ENCODE measurements around the gene NSF.
"Not testable (repeated sequence)": the region's sequence is repeated elsewhere in the genome, so short reads cannot be mapped to it uniquely, and the experiment has no call there.

Gene NSF

DNA sequence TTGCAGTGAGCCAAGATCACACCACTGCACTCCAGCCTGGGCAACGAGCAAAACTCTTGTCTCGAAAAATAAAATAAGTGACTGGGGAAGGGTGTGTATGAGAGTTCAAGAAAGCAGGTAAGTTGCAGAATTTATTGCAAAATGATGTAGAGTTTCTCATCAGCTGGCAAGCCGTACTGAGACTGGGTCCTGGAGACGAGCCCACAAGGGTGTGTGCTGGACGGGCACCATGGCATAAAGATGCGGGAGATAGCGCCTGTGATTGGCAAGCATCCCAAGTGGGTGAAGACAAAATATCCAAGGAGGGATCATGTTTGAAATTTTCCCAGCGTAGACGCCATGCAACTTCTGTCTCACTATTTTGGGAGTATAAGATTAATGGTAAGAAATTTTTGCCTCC is 168.7 kb downstream of the NSF start:
- no peak for DNase-seq

GRCh38 chr17:46763416-46763815 is 172.9 kb downstream of the NSF start:
- no peak for DNase-seq

- DNase-seq, result no peak
Measured at GRCh38 chr17:46764000-46764708, 173.7 kb downstream of the NSF start.

DNA sequence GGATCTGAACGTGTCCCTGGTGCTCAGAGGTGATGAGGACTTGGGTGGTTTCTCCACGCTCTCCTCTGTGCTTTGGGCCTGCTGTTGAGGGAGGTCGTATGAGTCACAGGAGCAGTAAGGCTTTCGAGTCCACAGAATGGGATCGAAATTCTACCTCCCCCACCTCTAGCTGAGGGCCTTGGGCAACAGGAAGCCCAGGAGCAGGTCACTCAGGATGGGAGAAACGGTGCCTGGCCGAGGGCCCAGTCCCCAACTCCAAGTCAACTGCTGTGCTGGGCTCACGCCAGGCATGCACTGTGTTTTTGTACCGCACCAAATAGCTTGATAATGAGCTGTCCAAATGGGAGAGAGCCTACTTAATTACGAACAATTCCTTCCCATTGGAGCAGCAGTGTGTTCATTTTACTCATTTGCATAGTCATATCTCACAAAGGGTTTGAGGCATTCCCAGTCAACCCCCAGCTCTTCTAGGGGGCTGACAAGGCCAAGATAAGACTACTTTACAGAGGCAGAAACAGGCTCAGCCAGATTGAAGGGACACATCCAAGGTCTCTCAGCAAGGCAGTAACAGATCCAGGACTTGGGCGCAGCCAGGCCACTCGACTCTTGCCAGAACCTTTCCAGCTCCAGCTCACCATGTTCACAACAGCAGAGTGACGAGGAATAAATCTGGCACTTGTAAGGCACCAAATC is 174.4 kb downstream of the NSF start:
- DNase-seq, result no peak

DNA sequence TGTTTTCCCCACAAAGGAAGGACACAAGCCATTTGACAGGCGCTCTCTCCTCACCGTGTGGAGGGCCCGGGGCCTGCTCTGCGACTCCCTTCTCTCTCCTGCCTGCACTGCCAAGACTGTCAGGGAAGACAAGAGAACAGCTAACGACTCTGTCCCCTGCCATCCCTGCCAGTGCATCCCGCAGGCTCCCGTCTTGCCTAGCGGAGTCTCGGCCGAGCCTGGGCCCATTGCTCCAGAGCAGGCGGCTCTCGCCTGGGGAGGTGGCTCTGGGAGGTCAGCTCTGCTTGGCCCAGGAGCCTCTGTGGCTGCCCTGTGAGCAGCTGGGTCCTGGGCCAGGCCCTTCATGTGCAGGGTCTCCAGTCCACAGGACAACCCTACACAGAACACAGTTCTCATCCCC is 175.0 kb downstream of the NSF start:
- DNase-seq, result no peak

DNA sequence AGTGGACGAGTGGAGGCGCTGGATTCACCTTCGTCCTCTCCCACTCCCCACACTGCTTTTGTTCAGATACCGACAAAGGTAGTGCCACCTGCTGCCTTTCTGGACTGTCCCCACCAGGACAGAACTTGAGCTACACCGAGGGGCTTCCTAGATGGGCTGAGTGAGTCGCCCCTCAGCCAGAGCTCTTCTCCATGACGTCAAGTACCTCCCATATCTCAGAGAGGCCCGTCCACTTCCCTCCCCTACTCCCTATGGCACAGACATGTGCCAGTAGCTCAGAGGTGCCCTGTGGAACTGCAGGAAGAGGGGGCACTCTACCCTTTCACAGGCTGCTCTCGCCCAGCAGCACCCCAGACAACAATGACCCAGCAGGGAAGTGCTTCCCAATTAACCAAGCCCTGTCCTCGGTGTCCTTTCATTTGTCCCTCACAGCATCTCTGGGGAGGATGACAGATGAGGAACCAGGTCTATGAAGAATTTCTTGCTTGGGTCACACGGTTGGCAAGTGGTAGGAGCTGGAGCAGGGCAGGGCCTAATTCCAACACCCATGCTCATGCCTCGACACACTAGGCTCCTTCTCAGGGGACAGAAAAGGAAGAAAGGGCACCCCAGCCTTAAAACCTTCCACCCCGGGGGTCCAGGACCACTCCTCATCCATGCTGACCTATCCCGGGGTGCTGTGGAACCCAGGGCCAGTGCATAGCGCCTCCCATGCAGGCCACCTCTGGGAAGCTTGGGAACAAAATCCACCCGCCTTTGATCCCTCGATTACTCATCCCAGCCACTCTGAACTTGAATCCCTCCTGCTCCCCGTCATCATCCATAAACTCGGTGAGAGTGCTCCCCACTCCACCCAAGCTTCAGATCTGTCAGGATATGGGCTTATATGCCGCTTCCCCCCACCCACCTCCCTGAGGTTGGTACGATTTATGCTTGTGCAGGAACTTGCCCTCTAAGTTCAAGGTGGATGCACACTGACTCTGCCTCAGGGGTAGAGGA is 176.3 kb downstream of the NSF start:
- no peak for DNase-seq

DNA sequence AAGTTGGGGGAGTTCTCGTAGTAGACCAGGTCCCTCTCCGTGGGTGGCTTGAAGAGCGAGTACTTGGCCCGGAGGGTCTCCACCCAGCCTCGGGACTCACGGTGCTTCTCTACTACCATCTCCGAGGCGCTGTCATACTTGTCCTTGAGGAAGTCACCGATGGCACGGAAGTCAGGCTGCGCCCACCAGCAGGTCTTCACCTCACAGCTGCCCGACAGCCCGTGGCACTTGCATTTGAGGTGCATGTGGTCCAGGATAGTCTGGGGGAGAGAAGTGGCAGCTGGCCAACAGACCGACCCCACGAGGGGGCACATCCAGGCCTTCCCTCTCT is 178.0 kb downstream of the NSF start:
- DNase-seq, result no peak

GRCh38 chr17:46768896-46769295 is 178.4 kb downstream of the NSF start:
- DNase-seq, result not testable (repeated sequence)

DNA sequence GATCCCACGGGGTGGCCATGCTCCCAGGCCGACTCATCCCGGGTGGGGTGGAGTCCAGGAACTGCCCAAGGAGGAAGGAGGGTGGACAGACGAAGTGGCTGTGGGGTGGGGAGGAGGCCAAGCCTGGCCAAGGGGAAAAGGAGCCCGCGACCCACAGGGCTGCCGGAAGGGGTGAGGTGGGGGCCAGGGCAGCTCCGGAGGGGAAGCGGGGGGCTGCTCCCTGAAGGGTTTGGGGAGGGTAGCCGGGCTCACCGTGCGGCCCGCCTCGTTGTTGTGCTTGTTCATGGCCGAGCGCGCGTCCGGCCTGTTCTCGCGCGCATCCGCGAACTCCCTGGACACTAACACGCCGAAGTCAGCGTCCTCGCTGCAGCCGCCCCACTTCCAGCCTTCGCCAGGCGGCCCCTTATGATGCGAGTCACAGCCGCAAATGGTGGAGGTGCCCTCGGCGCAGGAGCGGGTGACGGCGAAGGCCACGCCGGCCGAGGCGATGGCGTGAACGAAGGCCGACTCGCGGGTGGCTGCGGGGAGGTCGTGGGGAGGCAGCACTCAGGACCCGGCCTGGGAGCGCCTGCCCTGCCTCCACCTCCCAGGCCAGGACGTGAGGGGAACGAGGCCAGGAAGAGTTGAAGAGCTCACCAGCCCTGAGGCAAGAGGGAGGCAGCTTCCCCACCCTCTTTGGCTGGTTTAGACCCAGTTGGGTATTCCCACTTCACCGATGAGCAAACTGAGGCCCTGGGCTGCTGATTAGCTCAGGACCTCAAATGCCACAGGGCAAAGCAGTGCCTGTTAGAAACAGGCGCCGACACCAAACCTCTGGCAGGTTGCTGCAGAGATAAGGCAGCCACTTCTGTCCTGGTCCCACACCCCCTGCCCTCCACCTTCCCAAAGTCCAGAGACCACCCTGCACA is 179.3 kb downstream of the NSF start:
- no peak for DNase-seq

DNA sequence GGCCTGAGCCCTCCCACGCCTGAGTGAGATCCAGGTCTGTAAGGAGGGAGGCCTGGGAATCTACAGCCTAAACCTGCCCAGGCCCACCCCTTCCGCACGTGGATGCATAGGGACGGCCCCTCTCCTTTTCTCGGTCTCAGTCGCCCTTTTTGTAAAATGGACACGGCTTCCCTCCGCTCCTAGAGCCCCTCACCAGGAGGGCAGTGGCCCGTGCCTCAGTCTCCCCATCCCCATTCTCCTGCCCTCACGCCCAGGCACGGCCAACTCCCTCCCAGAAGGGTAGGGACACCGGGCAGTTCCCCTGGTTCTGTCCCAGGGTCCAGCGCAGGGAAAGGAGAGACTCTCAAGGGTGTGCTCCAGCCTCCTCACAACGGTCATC is 180.0 kb downstream of the NSF start:
- DNase-seq, result no peak

GRCh38 chr17:46770818-46771560 is 180.5 kb downstream of the NSF start:
- DNase-seq, result peak; percentile 18

GRCh38 chr17:46771561-46772474 is 181.3 kb downstream of the NSF start:
- DNase-seq, result no peak

DNA sequence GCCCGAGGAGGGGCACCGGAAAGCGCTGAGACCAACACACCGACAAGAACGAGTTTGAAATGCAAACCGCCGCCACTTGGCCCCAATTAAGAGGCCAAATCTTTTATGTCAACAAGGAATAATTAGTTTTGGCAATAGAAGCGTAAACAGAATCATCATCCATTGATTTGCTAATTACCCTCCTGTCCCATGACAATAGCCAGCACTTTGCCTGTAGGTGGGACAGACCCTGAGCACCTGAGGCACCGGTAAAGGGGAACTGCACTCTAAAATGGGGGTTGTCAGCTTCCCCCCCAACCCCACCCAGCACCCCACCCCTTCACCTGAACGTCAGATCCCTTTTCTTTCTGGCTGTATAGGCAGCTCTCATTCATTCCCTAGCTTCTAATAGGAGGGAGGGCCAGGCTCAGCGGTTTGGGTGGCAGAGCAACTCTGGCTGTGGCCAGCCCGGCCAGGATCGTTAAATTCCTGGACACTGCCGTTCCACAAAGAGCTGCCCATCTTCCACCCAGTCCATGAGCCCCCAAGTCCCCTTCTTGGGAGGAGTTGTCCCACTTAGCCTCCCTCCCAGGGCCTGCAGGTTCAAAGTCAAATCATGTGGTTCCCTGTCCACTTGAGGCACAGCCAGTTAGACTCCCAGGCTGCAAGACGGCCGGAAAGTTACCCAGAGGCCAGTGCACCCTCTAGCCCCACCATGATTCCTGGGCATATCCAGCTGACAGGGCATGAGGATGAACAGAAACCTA is 182.2 kb downstream of the NSF start:
- no peak for DNase-seq

- DNase-seq, result no peak
Measured at GRCh38 chr17:46773221-46773605, 182.7 kb downstream of the NSF start.

DNA sequence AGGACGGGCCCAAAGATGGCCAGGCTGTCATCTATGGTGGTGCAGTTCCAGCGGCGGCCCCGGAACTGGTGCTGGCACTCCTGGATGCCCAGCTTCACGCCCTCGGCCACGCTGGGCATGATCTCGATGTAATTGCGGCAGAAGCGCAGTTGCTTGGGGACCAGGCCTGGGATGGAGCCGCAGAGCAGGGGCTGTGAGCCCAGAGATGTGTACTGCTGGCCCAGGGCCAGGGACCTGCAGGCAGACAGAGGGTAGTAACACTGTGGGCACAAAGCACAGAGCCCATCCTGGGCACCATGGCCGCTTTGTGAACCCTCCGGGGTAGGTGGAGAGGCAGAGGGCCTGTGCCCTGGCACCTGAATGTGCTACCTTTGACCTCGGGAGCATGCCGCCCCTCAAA is 183.2 kb downstream of the NSF start:
- no peak for DNase-seq

DNA sequence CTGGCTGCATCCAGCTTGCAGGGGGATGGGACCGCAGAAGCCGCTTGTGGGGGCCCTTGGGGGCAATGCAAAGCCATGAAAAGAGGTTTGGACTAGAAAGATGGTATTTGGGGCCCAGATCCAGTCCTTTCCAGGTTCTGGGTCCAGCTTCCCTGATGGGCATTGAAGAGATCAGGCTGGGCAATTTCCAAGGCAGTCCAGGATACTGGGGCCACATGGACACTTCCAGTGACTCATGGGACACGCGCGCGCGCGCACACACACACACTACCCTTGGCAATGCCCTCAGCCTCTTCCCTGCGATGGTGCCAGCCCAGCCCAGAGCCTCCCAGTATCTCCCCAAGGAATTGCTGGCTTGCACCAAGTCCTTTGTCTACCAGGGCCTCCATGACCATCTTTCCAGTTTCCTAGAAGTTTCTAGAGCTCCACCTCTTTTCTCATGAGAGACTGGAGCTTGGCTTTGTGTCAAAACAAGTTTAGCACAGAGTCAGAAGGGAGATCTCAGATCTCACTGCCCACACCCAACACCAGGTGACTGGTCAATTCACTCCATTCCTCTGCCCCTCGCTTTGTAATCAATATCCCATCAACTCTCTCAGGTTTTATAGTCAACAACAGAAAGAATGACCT is 183.8 kb downstream of the NSF start:
- DNase-seq, result no peak

DNA sequence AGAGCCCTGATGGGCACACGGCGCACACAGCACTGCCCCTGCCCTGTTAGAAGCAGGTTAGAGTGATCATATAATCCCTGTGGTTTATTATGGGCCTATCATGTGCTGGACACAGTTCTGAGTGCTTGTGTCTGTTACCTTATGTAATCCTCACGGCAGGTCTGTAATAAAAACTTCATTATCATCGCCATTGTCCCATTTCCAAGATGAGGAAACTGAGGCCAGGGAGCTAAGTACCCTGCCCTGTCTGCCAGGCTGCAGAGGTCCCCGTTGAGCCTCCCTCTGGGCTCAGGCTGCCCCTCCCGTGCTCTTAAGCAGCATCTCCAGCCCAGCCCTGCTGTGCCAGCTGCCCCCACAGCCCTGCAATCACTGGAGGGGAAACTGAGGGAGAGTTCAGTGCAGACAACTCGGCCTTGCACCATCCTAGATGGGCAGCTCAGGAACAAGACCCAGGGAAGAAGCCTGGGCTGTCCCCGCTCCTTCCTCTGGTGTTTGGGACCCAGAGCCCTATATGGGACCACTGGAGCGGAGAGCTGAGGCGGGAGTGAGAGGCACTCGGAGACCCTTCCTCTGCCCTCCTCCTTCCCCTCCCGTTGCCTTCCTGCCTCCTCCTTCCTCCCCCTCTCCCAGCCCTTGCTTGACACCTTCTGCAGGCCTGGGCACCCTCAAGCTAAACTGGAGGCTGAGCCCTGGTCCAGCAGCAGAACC is 186.0 kb downstream of the NSF start:
- DNase-seq, result no peak

Data from CD4-positive, alpha-beta T cell treated with Interferon gamma for 1 hour (primary cell).